Mesendoderm (in vitro differentiated cells): ENCODE measurements around the gene RCSD1.
A peak's percentile ranks its signal among the peaks of the same experiment; 100 is the strongest.

Source experiments
- DNase-seq: peaks from one replicate; pipeline ENCODE4 v3.0.0; 2013
- H2AK5ac ChIP-seq: 2 replicates; pipeline ENCODE4 v1.6.1; 2013; ENCODE audit warnings: low read length, inconsistent platforms
- H2BK120ac ChIP-seq: 2 replicates; pipeline ENCODE4 v1.6.1; 2013; ENCODE audit warnings: low read depth, mild to moderate bottlenecking, low read length, moderate library complexity, mixed read lengths
- H2BK15ac ChIP-seq: replicated peaks from 2 replicates; pipeline ENCODE4 v1.6.1; 2013; ENCODE audit warnings: low read depth, mild to moderate bottlenecking, moderate library complexity
- H2BK5ac ChIP-seq: 2 replicates; pipeline ENCODE4 v1.6.1; 2013; ENCODE audit warnings: low read length, inconsistent platforms
- H3K18ac ChIP-seq: 2 replicates; pipeline ENCODE4 v1.6.1; 2013; ENCODE audit warnings: mild to moderate bottlenecking, low read length, mixed read lengths
- H3K23ac ChIP-seq: one replicate; pipeline ENCODE4 v1.6.1; 2013; ENCODE audit warnings: low read length
- H3K27ac ChIP-seq: 2 replicates; pipeline ENCODE4 v1.5.1; 2013; ENCODE audit warnings: low read depth, mild to moderate bottlenecking, inconsistent platforms, low read length, moderate library complexity
- H3K27me3 ChIP-seq: 2 replicates; pipeline ENCODE4 v1.6.1; 2013; ENCODE audit warnings: low read length, control low read depth, mild to moderate bottlenecking, inconsistent platforms; ENCODE audit not compliant: insufficient read depth, poor library complexity
- H3K36me3 ChIP-seq: 2 replicates; pipeline ENCODE4 v1.6.1; 2013; ENCODE audit warnings: low read length, inconsistent platforms; ENCODE audit not compliant: control insufficient read depth, insufficient read depth
- H3K4ac ChIP-seq: one replicate; pipeline ENCODE4 v1.6.1; 2013; ENCODE audit warnings: low read depth, mild to moderate bottlenecking, low read length, moderate library complexity
- H3K4me1 ChIP-seq: 2 replicates; pipeline ENCODE4 v1.6.1; 2013; ENCODE audit warnings: low read depth, low read length, inconsistent platforms; ENCODE audit not compliant: control insufficient read depth
- H3K4me2 ChIP-seq: 2 replicates; pipeline ENCODE4 v1.6.1; 2013; ENCODE audit warnings: low read length
- H3K4me3 ChIP-seq: 2 replicates; pipeline ENCODE4 v1.5.1; 2013; ENCODE audit warnings: mild to moderate bottlenecking, low read length
- H3K56ac ChIP-seq: one replicate; pipeline ENCODE4 v1.6.1; 2013; ENCODE audit warnings: low read length
- H3K79me1 ChIP-seq: 2 replicates; pipeline ENCODE4 v1.6.1; 2013; ENCODE audit warnings: low read length, inconsistent platforms
- H3K79me2 ChIP-seq: 2 replicates; pipeline ENCODE4 v1.6.1; 2013; ENCODE audit warnings: mild to moderate bottlenecking, low read length; ENCODE audit not compliant: control insufficient read depth, insufficient read depth
- H3K9ac ChIP-seq: 2 replicates; pipeline ENCODE4 v1.6.1; 2013; ENCODE audit warnings: low read length, inconsistent platforms
- H4K5ac ChIP-seq: one replicate; pipeline ENCODE4 v1.6.1; 2013; ENCODE audit warnings: low read length
- H4K8ac ChIP-seq: one replicate; pipeline ENCODE4 v1.6.1; 2013; ENCODE audit warnings: low read depth, mild to moderate bottlenecking, control low read depth, low read length, moderate library complexity
- WGBS: extraction: QIAGEN DNeasy Blood & Tissue Kit; methylation state at CpG from one replicate; pipeline ENCODE4 v1.1.7; 2013; ENCODE audit warnings: low lambda C conversion rate, missing lambda C conversion rate; ENCODE audit not compliant: insufficient coverage; ENCODE audit errors: extremely low coverage; 5-methylcytosine and 5-hydroxymethylcytosine counted together

Gene RCSD1

DNA sequence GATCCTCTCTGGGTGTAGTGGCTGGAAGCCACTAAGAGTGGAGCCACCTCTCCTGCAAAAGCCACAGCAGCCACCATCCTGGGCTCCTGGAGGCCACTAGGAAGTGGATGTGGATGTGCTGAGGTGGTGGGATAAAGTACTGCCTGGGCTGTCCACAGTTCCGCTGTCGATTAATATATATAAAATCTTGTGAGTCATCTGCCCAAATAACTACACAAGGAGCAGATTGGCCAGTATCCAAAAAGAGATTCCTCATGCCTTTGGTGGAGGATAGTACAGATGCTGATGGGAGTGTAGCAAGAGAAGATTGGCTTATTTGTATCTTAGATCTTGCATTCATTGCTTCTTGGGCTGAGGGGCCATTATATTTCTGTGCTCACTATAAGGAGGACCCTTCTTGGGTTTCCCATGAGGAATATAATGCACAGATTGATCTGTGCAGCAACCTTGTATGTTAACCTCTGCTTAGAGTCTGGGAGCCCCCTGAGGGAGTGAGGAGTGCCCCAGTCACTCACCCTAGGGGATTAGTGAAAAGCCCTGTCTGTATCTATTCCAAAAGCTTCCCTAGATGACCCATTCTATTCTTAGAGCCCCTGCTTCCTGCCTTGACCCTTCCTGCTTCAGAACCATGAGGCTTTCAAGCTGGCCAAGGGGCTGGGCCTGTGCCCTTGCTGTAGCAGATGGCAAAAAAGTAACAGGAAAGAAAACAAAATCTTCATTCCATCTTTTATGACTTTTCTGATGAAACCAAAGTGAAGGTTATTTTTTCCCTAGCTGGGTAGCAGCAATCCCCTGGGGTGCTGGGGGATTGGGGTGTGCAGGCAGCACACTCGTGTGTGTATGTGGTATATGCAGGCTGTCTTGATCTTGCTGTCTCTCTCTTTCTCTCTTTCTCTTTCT is 31.7 kb downstream of the RCSD1 start:
- Histone ChIP-seq H3K27me3 (no peaks in the 10 kb centered on the region), H2AK5ac (no peak overlapping the region), H3K79me2 (no peaks in the 10 kb centered on the region), H3K79me1 (no peaks in the 10 kb centered on the region), H3K23ac (no peak overlapping the region), H4K8ac (no peak overlapping the region), H3K56ac (peak overlapping the region; percentile 40), H2BK15ac (no peak overlapping the region), H3K4ac (no peak overlapping the region), H3K4me2 (no peak overlapping the region), H3K4me3 (no peak overlapping the region), H2BK5ac (no peak overlapping the region), H3K36me3 (no peaks in the 10 kb centered on the region), H3K4me1 (no peaks in the 10 kb centered on the region), H4K5ac (no peak overlapping the region), H3K18ac (peak overlapping the region; percentile 12), H3K9ac (no peak overlapping the region), H3K27ac (no peak overlapping the region), H2BK120ac (no peak overlapping the region)
- no CpG with 5 or more reads among the region's 3 CpGs for WGBS
- DNase-seq, result no peak

GRCh38 chr1:167663002-167663772 is 33.2 kb downstream of the RCSD1 start:
- WGBS, result no CpG with 5 or more reads among the region's 8 CpGs
- Histone ChIP-seq H3K27ac (no peak overlapping the region), H3K23ac (no peak overlapping the region), H3K4ac (no peak overlapping the region), H3K4me3 (no peak overlapping the region), H2BK5ac (no peak overlapping the region), H3K4me1 (no peaks in the 10 kb centered on the region), H3K4me2 (no peak overlapping the region), H2AK5ac (no peak overlapping the region), H2BK120ac (no peak overlapping the region), H4K5ac (no peak overlapping the region), H4K8ac (no peak overlapping the region), H3K79me2 (no peaks in the 10 kb centered on the region), H2BK15ac (no peak overlapping the region), H3K79me1 (no peaks in the 10 kb centered on the region), H3K36me3 (no peaks in the 10 kb centered on the region), H3K18ac (no peak overlapping the region), H3K9ac (no peak overlapping the region), H3K27me3 (no peaks in the 10 kb centered on the region), H3K56ac (peak overlapping the region; percentile 38)
- DNase-seq, result peak; percentile 55

GRCh38 chr1:167665469-167665868 is 35.4 kb downstream of the RCSD1 start:
- H3K4me3 ChIP-seq, result no peak overlapping the region
- no CpG with 5 or more reads among the region's 4 CpGs for WGBS
- no peaks in the 10 kb centered on the region for H3K36me3 ChIP-seq
- peaks cover 4% of the 10 kb centered on the region for H3K4me1 ChIP-seq
- H3K56ac ChIP-seq, result no peak overlapping the region
- H4K5ac ChIP-seq, result no peak overlapping the region
- H3K4me2 ChIP-seq, result no peak overlapping the region
- no peaks in the 10 kb centered on the region for H3K79me1 ChIP-seq
- no peak overlapping the region for H3K23ac ChIP-seq
- no peak overlapping the region for H3K9ac ChIP-seq
- no peak overlapping the region for H2BK15ac ChIP-seq
- DNase-seq, result no peak
- no peak overlapping the region for H3K18ac ChIP-seq
- H3K79me2 ChIP-seq, result no peaks in the 10 kb centered on the region
- no peak overlapping the region for H3K4ac ChIP-seq
- H2AK5ac ChIP-seq, result no peak overlapping the region
- H3K27ac ChIP-seq, result no peak overlapping the region
- no peak overlapping the region for H2BK120ac ChIP-seq
- no peak overlapping the region for H2BK5ac ChIP-seq
- H3K27me3 ChIP-seq, result no peaks in the 10 kb centered on the region
- no peak overlapping the region for H4K8ac ChIP-seq

GRCh38 chr1:167666416-167666815 is 36.4 kb downstream of the RCSD1 start:
- peak overlapping the region; percentile 30 for H2BK120ac ChIP-seq
- no peak overlapping the region for H2BK15ac ChIP-seq
- H3K27ac ChIP-seq, result no peak overlapping the region
- no CpG with 5 or more reads among the region's 4 CpGs for WGBS
- no peak overlapping the region for H3K4me2 ChIP-seq
- no peak overlapping the region for H2AK5ac ChIP-seq
- no peaks in the 10 kb centered on the region for H3K27me3 ChIP-seq
- peak overlapping the region; percentile 10 for H3K56ac ChIP-seq
- H3K18ac ChIP-seq, result no peak overlapping the region
- H3K4me1 ChIP-seq, result peaks cover 4% of the 10 kb centered on the region
- no peaks in the 10 kb centered on the region for H3K79me1 ChIP-seq
- no peak overlapping the region for H4K5ac ChIP-seq
- H4K8ac ChIP-seq, result no peak overlapping the region
- H3K36me3 ChIP-seq, result no peaks in the 10 kb centered on the region
- no peak overlapping the region for H3K23ac ChIP-seq
- H3K9ac ChIP-seq, result no peak overlapping the region
- H3K79me2 ChIP-seq, result no peaks in the 10 kb centered on the region
- no peak overlapping the region for H2BK5ac ChIP-seq
- no peak overlapping the region for H3K4me3 ChIP-seq
- peak; percentile 94 for DNase-seq
- H3K4ac ChIP-seq, result no peak overlapping the region

GRCh38 chr1:167667536-167667935 is 37.5 kb downstream of the RCSD1 start:
- Histone ChIP-seq H3K79me2 (no peaks in the 10 kb centered on the region), H3K4me2 (no peak overlapping the region), H3K23ac (no peak overlapping the region), H3K4ac (no peak overlapping the region), H3K4me1 (peaks cover 4% of the 10 kb centered on the region), H2BK15ac (no peak overlapping the region), H3K27ac (no peak overlapping the region), H4K8ac (no peak overlapping the region), H3K18ac (no peak overlapping the region), H3K9ac (no peak overlapping the region), H3K36me3 (no peaks in the 10 kb centered on the region), H3K56ac (no peak overlapping the region), H4K5ac (no peak overlapping the region), H2AK5ac (no peak overlapping the region), H2BK5ac (no peak overlapping the region), H3K79me1 (no peaks in the 10 kb centered on the region), H3K4me3 (no peak overlapping the region), H2BK120ac (no peak overlapping the region), H3K27me3 (no peaks in the 10 kb centered on the region)
- no peak for DNase-seq
- no CpG with 5 or more reads among the region's 2 CpGs for WGBS
